ENCODE measurements around the gene KRTAP5-3. TPM values are rescaled to one million over a fixed set of nuclear protein-coding genes. Genes with fewer than 3 reads are reported as not detected.
"Not testable (repeated sequence)": the region's sequence is repeated elsewhere in the genome, so short reads cannot be mapped to it uniquely, and the experiment has no call there.

Gene KRTAP5-3
- total and polyA plus RNA-seq, 9 of the 15 experiments (the other 6 are each of a cell fraction or from before 2014, with no cell fraction given) = not detected

- H3K4me3 ChIP-seq; DNase-seq (ENCODE audit: extremely low read depth in 1 of 4, low spot score in 3 of 4); H3K27ac ChIP-seq (ENCODE audit: extremely low read depth, low read depth, low read length); H3K9me1 ChIP-seq (ENCODE audit: control insufficient read depth, insufficient read depth, low read length); intact Hi-C loops (cut with micrococcal nuclease); H3K4me2 ChIP-seq (ENCODE audit: insufficient read depth, low read length); H4K20me1 ChIP-seq (replicated peaks; ENCODE audit: control insufficient read depth, insufficient read depth, low read length); FAIRE-seq; H3K9me3 ChIP-seq (replicated peaks; ENCODE audit: control insufficient read depth, insufficient read depth, low read depth, low read length); H2AFZ ChIP-seq (ENCODE audit: low read depth, low read length); H3K9ac ChIP-seq (ENCODE audit: insufficient read depth in 1 of 2, low read depth in 2 of 2, low read length in 2 of 2); ATAC-seq; H3K79me2 ChIP-seq (ENCODE audit: control insufficient read depth, insufficient read depth, low read length); H3K36me3 ChIP-seq (ENCODE audit: control insufficient read depth, insufficient read depth, low read length); CTCF ChIA-PET (ENCODE audit: low intra/inter-chr PET ratio); BruUV-seq (replicated peaks); in situ Hi-C loops (cut with MboI); H3K4me1 ChIP-seq (replicated peaks in 1 of 2; ENCODE audit: control insufficient read depth in 2 of 2, insufficient read depth in 2 of 2, low read length in 2 of 2): not testable (repeated sequence)
- POLR2A ChIA-PET = interaction anchor here (0.5 kb wide), 1 partner anchor 135 kb away, joined by 4 read pairs; no protein-coding TSS in a partner anchor
- under 1% methylated on average over 18 of the region's 18 CpGs for WGBS (ENCODE audit: insufficient coverage, low coverage, missing lambda C conversion rate)
- H3K27me3 ChIP-seq (ENCODE audit: control insufficient read depth in 2 of 2, insufficient read depth in 2 of 2, low read length in 2 of 2) = peaks cover 14 to 58% of the 10 kb centered on the region in 2 experiments
Observed at GRCh38 chr11:1607156-1607845, 962 bp downstream of the KRTAP5-3 start.

- H3K4me1 ChIP-seq (replicated peaks in 1 of 2; ENCODE audit: control insufficient read depth in 2 of 2, insufficient read depth in 2 of 2, low read length in 2 of 2); DNase-seq (ENCODE audit: extremely low read depth in 1 of 4, low spot score in 3 of 4); H2AFZ ChIP-seq (ENCODE audit: low read depth, low read length); H3K9ac ChIP-seq (ENCODE audit: insufficient read depth in 1 of 2, low read depth in 2 of 2, low read length in 2 of 2); H3K4me2 ChIP-seq (ENCODE audit: insufficient read depth, low read length); H3K36me3 ChIP-seq (ENCODE audit: control insufficient read depth, insufficient read depth, low read length); H3K4me3 ChIP-seq; intact Hi-C loops (cut with micrococcal nuclease); ATAC-seq; H3K27ac ChIP-seq (ENCODE audit: extremely low read depth, low read depth, low read length); FAIRE-seq; H3K9me3 ChIP-seq (replicated peaks; ENCODE audit: control insufficient read depth, insufficient read depth, low read depth, low read length); BruUV-seq (replicated peaks); H4K20me1 ChIP-seq (replicated peaks; ENCODE audit: control insufficient read depth, insufficient read depth, low read length); H3K9me1 ChIP-seq (ENCODE audit: control insufficient read depth, insufficient read depth, low read length); H3K79me2 ChIP-seq (ENCODE audit: control insufficient read depth, insufficient read depth, low read length); in situ Hi-C loops (cut with MboI): not testable (repeated sequence)
- WGBS (ENCODE audit: insufficient coverage, low coverage, missing lambda C conversion rate) = 8% methylated on average over 13 of the region's 13 CpGs
- POLR2A ChIA-PET = interaction anchor here (0.6 kb wide), 1 partner anchor 35 kb away, joined by 3 read pairs; no protein-coding TSS in a partner anchor
- H3K27me3 ChIP-seq (ENCODE audit: control insufficient read depth in 2 of 2, insufficient read depth in 2 of 2, low read length in 2 of 2) = peaks cover 9 to 49% of the 10 kb centered on the region in 2 experiments
- CTCF ChIA-PET (ENCODE audit: low intra/inter-chr PET ratio) = interaction anchor here (0.7 kb wide), 1 partner anchor 250 kb away, joined by 3 read pairs; no protein-coding TSS in a partner anchor
Observed at GRCh38 chr11:1605923-1606322, 2.3 kb downstream of the KRTAP5-3 start.

Data from K562 (cell line).